DOHH2 (cell line): ENCODE results near the gene RFC4.

ENCODE experiments used
- H3F3A ChIP-seq: fragments of 200-600 bp; sonication (generic), shearing (Covaris generic); 2 replicates; pipeline ENCODE4 v1.6.0; 2016; ENCODE audit warnings: antibody characterized with exemption, mild to moderate bottlenecking; ENCODE audit not compliant: control insufficient read depth, insufficient read depth
- H3K27ac ChIP-seq: fragments of 200-600 bp; sonication (generic); 2 replicates; pipeline ENCODE4 v1.5.1; 2014; ENCODE audit warnings: low read depth, mild to moderate bottlenecking, low read length, moderate library complexity
- H3K27me3 ChIP-seq: fragments of 200-600 bp; sonication (generic); 2 replicates; pipeline ENCODE4 v1.6.1; 2014; ENCODE audit warnings: mild to moderate bottlenecking, low read length, mixed read lengths; ENCODE audit not compliant: control insufficient read depth
- H3K36me3 ChIP-seq: fragments of 200-600 bp; sonication (generic); 2 replicates; pipeline ENCODE4 v1.6.1; 2014; ENCODE audit warnings: mild to moderate bottlenecking, low read length, moderate library complexity, mixed read lengths; ENCODE audit not compliant: control insufficient read depth
- H3K4me1 ChIP-seq: fragments of 200-600 bp; sonication (generic); 2 replicates; pipeline ENCODE4 v1.6.1; 2014; ENCODE audit warnings: mild to moderate bottlenecking, low read length, mixed read lengths; ENCODE audit not compliant: control insufficient read depth
- H3K4me2 ChIP-seq: fragments of 200-600 bp; sonication (generic); 2 replicates; pipeline ENCODE4 v1.6.0; 2014; ENCODE audit warnings: mild to moderate bottlenecking, low read length, moderate library complexity
- H3K4me3 ChIP-seq: fragments of 200-600 bp; sonication (generic); 2 replicates; pipeline ENCODE4 v1.5.1; 2014; ENCODE audit warnings: mild to moderate bottlenecking, low read length, mixed read lengths
- H3K79me2 ChIP-seq: fragments of 200-600 bp; sonication (generic); 2 replicates; pipeline ENCODE4 v1.6.1; 2014; ENCODE audit warnings: mild to moderate bottlenecking, low read length, mixed read lengths; ENCODE audit not compliant: control insufficient read depth
- H3K9me2 ChIP-seq: fragments of 200-600 bp; sonication (generic); replicated peaks from 2 replicates; pipeline ENCODE4 v1.6.1; 2014; ENCODE audit warnings: mild to moderate bottlenecking, low read length, mixed read lengths; ENCODE audit not compliant: control insufficient read depth
- H3K9me3 ChIP-seq: fragments of 200-600 bp; sonication (generic); 2 replicates; pipeline ENCODE4 v1.6.1; 2014; ENCODE audit warnings: antibody characterized with exemption, low read length, mixed read lengths; ENCODE audit not compliant: control insufficient read depth, insufficient read depth
- H4K20me1 ChIP-seq: fragments of 200-600 bp; sonication (generic); 2 replicates; pipeline ENCODE4 v1.6.0; 2014; ENCODE audit warnings: low read depth, mild to moderate bottlenecking, antibody characterized with exemption, low read length, moderate library complexity; ENCODE audit not compliant: control insufficient read depth, insufficient read depth
- CTCF ChIP-seq: fragments of 200-600 bp; sonication (generic); IDR thresholded peaks from one replicate; pipeline ENCODE4 v1.5.1; 2014; ENCODE audit warnings: antibody characterized with exemption, mild to moderate bottlenecking, low read depth, low read length; ENCODE audit not compliant: poor library complexity, severe bottlenecking
- EZH2phosphoT487 ChIP-seq: fragments of 200-600 bp; sonication (generic); IDR thresholded peaks from 2 replicates; pipeline ENCODE4 v1.6.1; 2017; ENCODE audit warnings: borderline replicate concordance, mild to moderate bottlenecking, antibody characterized with exemption, low read length, moderate library complexity, mixed read lengths

Gene RFC4

GRCh38 chr3:186845756-186846155 is 39.5 kb upstream of the RFC4 start:
- peaks cover 8% of the 10 kb centered on the region for H3K4me1 ChIP-seq
- no peaks in the 10 kb centered on the region for H3F3A ChIP-seq
- no peaks in the 10 kb centered on the region for H4K20me1 ChIP-seq
- no peaks in the 10 kb centered on the region for H3K79me2 ChIP-seq
- H3K27ac ChIP-seq: no peak overlapping the region
- H3K9me2 ChIP-seq: no peaks in the 10 kb centered on the region
- no peak overlapping the region for H3K4me3 ChIP-seq
- no peak overlapping the region for H3K4me2 ChIP-seq
- no peak for TF ChIP-seq EZH2phosphoT487
- TF ChIP-seq CTCF: no peak
- peaks cover 16% of the 10 kb centered on the region for H3K27me3 ChIP-seq
- H3K9me3 ChIP-seq: no peaks in the 10 kb centered on the region
- no peaks in the 10 kb centered on the region for H3K36me3 ChIP-seq

- no peaks in the 10 kb centered on the region for H3K36me3 ChIP-seq
- no peaks in the 10 kb centered on the region for H4K20me1 ChIP-seq
- H3K27me3 ChIP-seq: peaks cover 16% of the 10 kb centered on the region
- no peak overlapping the region for H3K4me3 ChIP-seq
- peaks cover 8% of the 10 kb centered on the region for H3K4me1 ChIP-seq
- no peaks in the 10 kb centered on the region for H3F3A ChIP-seq
- no peak for TF ChIP-seq EZH2phosphoT487
- no peak for TF ChIP-seq CTCF
- no peaks in the 10 kb centered on the region for H3K9me3 ChIP-seq
- no peaks in the 10 kb centered on the region for H3K79me2 ChIP-seq
- no peak overlapping the region for H3K27ac ChIP-seq
- H3K4me2 ChIP-seq: no peak overlapping the region
- H3K9me2 ChIP-seq: no peaks in the 10 kb centered on the region
These were observed 38.6 kb upstream of the RFC4 start for GRCh38 chr3:186844908-186845307.

GRCh38 chr3:186843039-186843432 is 36.8 kb upstream of the RFC4 start:
- no peaks in the 10 kb centered on the region for H3K36me3 ChIP-seq
- no peak overlapping the region for H3K4me3 ChIP-seq
- no peaks in the 10 kb centered on the region for H3F3A ChIP-seq
- H3K9me3 ChIP-seq: no peaks in the 10 kb centered on the region
- no peak for TF ChIP-seq EZH2phosphoT487
- no peak for TF ChIP-seq CTCF
- H3K4me1 ChIP-seq: no peaks in the 10 kb centered on the region
- peaks cover 22% of the 10 kb centered on the region for H3K27me3 ChIP-seq
- no peaks in the 10 kb centered on the region for H3K9me2 ChIP-seq
- no peak overlapping the region for H3K4me2 ChIP-seq
- H3K79me2 ChIP-seq: no peaks in the 10 kb centered on the region
- no peak overlapping the region for H3K27ac ChIP-seq
- H4K20me1 ChIP-seq: no peaks in the 10 kb centered on the region
